B cell (primary cell): ENCODE data around the gene KPNB1. TPM values are rescaled to one million over a fixed set of nuclear protein-coding genes. Genes with fewer than 3 reads are reported as not detected.

Experiments used
- ATAC-seq: fragments of 200-7000 bp; cut with Tn5 transposase; one replicate; pipeline ENCODE4 v1.10.0; 2021; ENCODE audit warnings: low read depth, mild to moderate bottlenecking, moderate number of reproducible peaks, moderate library complexity
- CTCF ChIA-PET: fragments of 350-600 bp; sonication (Branson Sonifier 250); formaldehyde crosslinking; loops from one replicate; lab custom pipeline; 2021; ENCODE audit warnings: antibody characterized with exemption, inconsistent platforms; lab: Charles Lee
- POLR2A ChIA-PET: fragments of 350-600 bp; sonication (Branson Sonifier 250); formaldehyde crosslinking; loops from one replicate; lab custom pipeline; 2021; ENCODE audit warnings: antibody characterized with exemption; lab: Charles Lee
- DNase-seq: peaks from one replicate; pipeline ENCODE4 v3.0.0; 2013
- H2AFZ ChIP-seq: 2 replicates; pipeline ENCODE4 v1.6.1; 2012; ENCODE audit warnings: mild to moderate bottlenecking, low read depth, low read length; ENCODE audit not compliant: insufficient read depth, poor library complexity, severe bottlenecking
- H3K27ac ChIP-seq, 2 donors: 1 replicate in 1 of 2; 2 replicates in 1 of 2; pipeline ENCODE4 v1.5.1; 2012 to 2013; ENCODE audit warnings: low read length in 2 of 2, mild to moderate bottlenecking in 2 of 2, moderate library complexity in 1 of 2
- H3K27me3 ChIP-seq, 4 experiments: fragments of 200-600 bp in 1 of 4; sonication (generic) in 1 of 4; replicated peaks in 1 of 4; 1 replicate in 2 of 4; 2 replicates in 2 of 4; pipeline versions ENCODE4 v1.6.1 to v1.7.0; 2013 to 2016; ENCODE audit warnings: low read length in 3 of 4, mild to moderate bottlenecking in 2 of 4, mixed read lengths in 1 of 4, moderate library complexity in 1 of 4; ENCODE audit not compliant: insufficient read depth in 4 of 4, control insufficient read depth in 3 of 4; ENCODE audit errors: control extremely low read depth in 1 of 4
- H3K36me3 ChIP-seq, 2 experiments: replicated peaks in 1 of 2; 1 replicate in 1 of 2; 2 replicates in 1 of 2; pipeline versions ENCODE4 v1.6.1 to v1.7.1; 2013; ENCODE audit warnings: low read length in 1 of 2; ENCODE audit not compliant: insufficient read depth in 2 of 2, control insufficient read depth in 1 of 2; ENCODE audit errors: control extremely low read depth in 1 of 2, extremely low read depth in 1 of 2
- H3K4me1 ChIP-seq, 2 donors: fragments of 200-600 bp in 1 of 2; sonication (generic) in 1 of 2; 1 replicate in 1 of 2; 2 replicates in 1 of 2; pipeline versions ENCODE4 v1.5.1 to v1.6.1; 2013 to 2017; ENCODE audit warnings: low read length in 2 of 2; ENCODE audit not compliant: control insufficient read depth in 2 of 2, insufficient read depth in 2 of 2
- H3K4me2 ChIP-seq: replicated peaks from 2 replicates; pipeline ENCODE3; 2012; ENCODE audit warnings: mild to moderate bottlenecking, low read depth, low read length; ENCODE audit not compliant: poor library complexity, severe bottlenecking
- H3K4me3 ChIP-seq, 5 experiments: fragments of 200-600 bp in 1 of 5; sonication (generic) in 1 of 5; 1 replicate in 3 of 5; 2 replicates in 2 of 5; pipeline versions ENCODE4 v1.5.1 to v1.7.0; 2011 to 2016; ENCODE audit warnings: low read length in 4 of 5, mild to moderate bottlenecking in 4 of 5, low read depth in 2 of 5, control low read depth in 1 of 5, moderate library complexity in 1 of 5; ENCODE audit not compliant: insufficient read depth in 1 of 5; ENCODE audit errors: control extremely low read depth in 1 of 5, extremely low read depth in 1 of 5
- H3K79me2 ChIP-seq: fragments of 200-600 bp; sonication (generic); one replicate; pipeline ENCODE4 v1.6.0; 2016; ENCODE audit warnings: low read length; ENCODE audit not compliant: control insufficient read depth, insufficient read depth
- H3K9ac ChIP-seq: fragments of 200-600 bp; sonication (generic); 2 replicates; pipeline ENCODE4 v1.6.1; 2017; ENCODE audit warnings: mild to moderate bottlenecking, low read length, moderate library complexity
- H3K9me3 ChIP-seq, 3 donors: one replicate each; pipeline versions ENCODE4 v1.6.1 to v1.7.1; 2013; ENCODE audit warnings: low read length in 2 of 3; ENCODE audit not compliant: control insufficient read depth in 2 of 3, insufficient read depth in 1 of 3; ENCODE audit errors: control extremely low read depth in 1 of 3
- H4K20me1 ChIP-seq: 2 replicates; pipeline ENCODE4 v1.6.0; 2012; ENCODE audit warnings: mild to moderate bottlenecking, low read length; ENCODE audit not compliant: insufficient read depth, control insufficient read depth, poor library complexity, severe bottlenecking
- H3K27ac Mint-ChIP-seq: one replicate; pipeline ENCODE4 v1.8.0; 2021; ENCODE audit warnings: mixed read lengths
- H3K27me3 Mint-ChIP-seq: one replicate; pipeline ENCODE4 v1.8.0; 2021; ENCODE audit warnings: mixed read lengths
- H3K4me1 Mint-ChIP-seq: one replicate; pipeline ENCODE4 v1.8.0; 2021; ENCODE audit warnings: mixed read lengths
- H3K4me3 Mint-ChIP-seq: one replicate; pipeline ENCODE4 v1.8.0; 2021; ENCODE audit warnings: mixed read lengths
- H3K9me3 Mint-ChIP-seq: one replicate; pipeline ENCODE4 v1.8.0; 2022; ENCODE audit warnings: mixed read lengths; ENCODE audit not compliant: insufficient read depth
- EZH2 ChIP-seq: IDR thresholded peaks from 2 replicates; pipeline ENCODE4 v1.6.1; 2012; ENCODE audit warnings: borderline replicate concordance, low read depth, mild to moderate bottlenecking, moderate library complexity, low read length; ENCODE audit not compliant: insufficient read depth, poor library complexity, severe bottlenecking
- WGBS: methylation state at CpG from one replicate; pipeline ENCODE4 v1.1.5; 2013; ENCODE audit warnings: missing lambda C conversion rate; ENCODE audit not compliant: insufficient coverage; 5-methylcytosine and 5-hydroxymethylcytosine counted together
- intact Hi-C: fragments of 100-400 bp; cut with micrococcal nuclease; formaldehyde crosslinking; loops from one replicate; pipeline ENCODE4 v1.10.0; 2022
- polyA plus RNA-seq: library from polyadenylated mRNA; depleted of rRNA; stranded (reverse); fragments of >200 nt; gene quantifications from 2 replicates; pipeline ENCODE4 v1.2.3, GENCODE V29; 2012
- total RNA-seq, 2 donors: library from RNA; stranded (reverse); fragments of 120-200 nt in 1 of 2; gene quantifications; 1 replicate in 1 of 2; 2 replicates in 1 of 2; pipeline versions ENCODE4 v1.2.3 to v1.2.4, GENCODE V29; 2013 to 2022
- TF ChIP-seq, protein P1 (sequence below): fragments of 200-600 bp; IDR thresholded peaks from one replicate; pipeline ENCODE4 v1.8.0; 2022; ENCODE audit warnings: antibody characterized with exemption, mild to moderate bottlenecking

Gene KPNB1
- total and polyA plus RNA-seq, 2 donors (not counting 1 experiment from before 2014, with no cell fraction given), result 60.6 to 278 TPM

DNA sequence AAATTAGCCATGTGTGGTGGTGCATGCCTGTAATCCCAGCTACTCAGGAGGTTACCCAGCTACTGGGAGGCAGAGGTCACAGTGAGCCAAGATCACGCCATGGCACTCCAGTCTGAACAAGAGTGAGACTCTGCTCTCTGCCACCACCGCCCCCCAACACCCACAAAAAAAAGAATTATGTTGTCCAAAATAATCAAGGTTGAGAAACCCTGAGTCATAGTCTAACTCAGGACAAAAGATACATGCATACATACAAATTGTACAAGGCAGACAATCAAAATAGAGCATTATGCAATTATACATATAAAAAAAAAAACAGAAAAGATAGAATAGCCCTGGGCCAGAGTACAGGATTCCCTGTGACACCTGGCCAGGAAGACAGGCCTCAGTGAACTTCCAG is 6.6 kb upstream of the KPNB1 start:
- no peak overlapping the region for H3K27ac ChIP-seq
- no peak overlapping the region for H3K4me3 ChIP-seq
- no peaks in the 10 kb centered on the region for H3K27me3 ChIP-seq
- H2AFZ ChIP-seq, result no peak overlapping the region
- H3K4me1 Mint-ChIP-seq, result peaks cover 16% of the 10 kb centered on the region
- CTCF ChIA-PET, result no interaction called here
- H3K4me3 Mint-ChIP-seq, result no peak overlapping the region
- peak overlapping the region; percentile 60 for H3K27ac Mint-ChIP-seq
- POLR2A ChIA-PET, result interaction anchor here (0.6 kb wide), 1 partner anchor 51 kb away, joined by 3 read pairs; no protein-coding TSS in a partner anchor
- no peaks in the 10 kb centered on the region for H4K20me1 ChIP-seq
- H3K9me3 Mint-ChIP-seq, result no peaks in the 10 kb centered on the region
- H3K4me2 ChIP-seq, result no peak overlapping the region
- no peaks in the 10 kb centered on the region for H3K36me3 ChIP-seq
- H3K9ac ChIP-seq, result no peak overlapping the region
- intact Hi-C loops, result no loop called here
- no peaks in the 10 kb centered on the region for H3K9me3 ChIP-seq
- peaks cover 3 to 4% of the 10 kb centered on the region in 2 donors for H3K4me1 ChIP-seq
- H3K79me2 ChIP-seq, result no peaks in the 10 kb centered on the region
- no peak for ATAC-seq
- H3K27me3 Mint-ChIP-seq, result no peaks in the 10 kb centered on the region
- TF ChIP-seq, protein P1, sequence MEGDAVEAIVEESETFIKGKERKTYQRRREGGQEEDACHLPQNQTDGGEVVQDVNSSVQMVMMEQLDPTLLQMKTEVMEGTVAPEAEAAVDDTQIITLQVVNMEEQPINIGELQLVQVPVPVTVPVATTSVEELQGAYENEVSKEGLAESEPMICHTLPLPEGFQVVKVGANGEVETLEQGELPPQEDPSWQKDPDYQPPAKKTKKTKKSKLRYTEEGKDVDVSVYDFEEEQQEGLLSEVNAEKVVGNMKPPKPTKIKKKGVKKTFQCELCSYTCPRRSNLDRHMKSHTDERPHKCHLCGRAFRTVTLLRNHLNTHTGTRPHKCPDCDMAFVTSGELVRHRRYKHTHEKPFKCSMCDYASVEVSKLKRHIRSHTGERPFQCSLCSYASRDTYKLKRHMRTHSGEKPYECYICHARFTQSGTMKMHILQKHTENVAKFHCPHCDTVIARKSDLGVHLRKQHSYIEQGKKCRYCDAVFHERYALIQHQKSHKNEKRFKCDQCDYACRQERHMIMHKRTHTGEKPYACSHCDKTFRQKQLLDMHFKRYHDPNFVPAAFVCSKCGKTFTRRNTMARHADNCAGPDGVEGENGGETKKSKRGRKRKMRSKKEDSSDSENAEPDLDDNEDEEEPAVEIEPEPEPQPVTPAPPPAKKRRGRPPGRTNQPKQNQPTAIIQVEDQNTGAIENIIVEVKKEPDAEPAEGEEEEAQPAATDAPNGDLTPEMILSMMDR, result no peak
- TF ChIP-seq EZH2, result no peak
- 94% methylated on average over 2 of the region's 2 CpGs for WGBS
- DNase-seq, result no peak

DNA sequence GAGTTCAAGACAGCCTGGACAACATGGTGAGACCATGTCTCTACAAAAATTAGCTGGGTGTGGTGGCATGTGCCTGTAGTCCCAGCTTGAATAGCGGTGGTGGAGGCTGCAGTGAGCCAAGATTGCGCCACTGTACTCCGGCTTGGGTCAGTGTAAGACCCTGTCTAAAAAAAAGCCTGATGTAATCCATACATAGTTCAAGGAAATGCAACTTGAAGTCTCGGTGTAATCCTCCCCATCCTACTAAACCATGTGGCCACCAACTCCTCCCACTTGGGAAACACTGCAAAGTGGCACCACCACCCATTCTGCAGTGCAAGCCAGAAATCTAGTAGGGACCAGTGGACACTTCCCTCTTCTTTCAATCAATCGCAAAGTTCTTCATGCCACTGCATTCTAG is 5.4 kb upstream of the KPNB1 start:
- no peak for TF ChIP-seq EZH2
- TF ChIP-seq, protein P1, result no peak
- Histone ChIP-seq H3K9me3 (no peaks in the 10 kb centered on the region), H4K20me1 (peaks cover 5% of the 10 kb centered on the region), H3K4me2 (no peak overlapping the region), H3K79me2 (peaks cover 9% of the 10 kb centered on the region), H3K9ac (no peak overlapping the region), H3K36me3 (no peaks in the 10 kb centered on the region), H3K4me1 (peaks cover 10 to 12% of the 10 kb centered on the region in 2 donors), H2AFZ (no peak overlapping the region), H3K27me3 (no peaks in the 10 kb centered on the region), H3K4me3 (no peak overlapping the region), H3K27ac (no peak overlapping the region)
- no peak overlapping the region for H3K4me3 Mint-ChIP-seq
- DNase-seq (no peak), ATAC-seq (no peak)
- 97% methylated on average over 3 of the region's 5 CpGs for WGBS
- no peaks in the 10 kb centered on the region for H3K27me3 Mint-ChIP-seq
- no peaks in the 10 kb centered on the region for H3K9me3 Mint-ChIP-seq
- CTCF ChIA-PET, result interaction anchor here (0.7 to 1.4 kb wide), 2 partner anchors 20 to 28 kb away, joined by 3 to 6 read pairs; no protein-coding TSS in a partner anchor
- POLR2A ChIA-PET, result interaction anchor here (0.5 kb wide), 1 partner anchor 33 kb away, joined by 3 read pairs; no protein-coding TSS in a partner anchor
- peaks cover 22% of the 10 kb centered on the region for H3K4me1 Mint-ChIP-seq
- H3K27ac Mint-ChIP-seq, result no peak overlapping the region
- intact Hi-C loops, result no loop called here
